Astrocyte (in vitro differentiated cells and primary cell): ENCODE results near the gene ZNF117.

Experiments used
- EZH2 ChIP-seq: IDR thresholded peaks from 2 replicates; pipeline ENCODE4 v1.6.1; 2012; ENCODE audit warnings: mild to moderate bottlenecking, low read length, inconsistent platforms; ENCODE audit not compliant: insufficient read depth
- TF ChIP-seq, protein P1 (sequence below): IDR thresholded peaks from 2 replicates; pipeline ENCODE4 v1.5.1; 2011; ENCODE audit warnings: low read depth, mild to moderate bottlenecking, inconsistent platforms, low read length, moderate library complexity; ENCODE audit not compliant: insufficient read depth

DNA sequence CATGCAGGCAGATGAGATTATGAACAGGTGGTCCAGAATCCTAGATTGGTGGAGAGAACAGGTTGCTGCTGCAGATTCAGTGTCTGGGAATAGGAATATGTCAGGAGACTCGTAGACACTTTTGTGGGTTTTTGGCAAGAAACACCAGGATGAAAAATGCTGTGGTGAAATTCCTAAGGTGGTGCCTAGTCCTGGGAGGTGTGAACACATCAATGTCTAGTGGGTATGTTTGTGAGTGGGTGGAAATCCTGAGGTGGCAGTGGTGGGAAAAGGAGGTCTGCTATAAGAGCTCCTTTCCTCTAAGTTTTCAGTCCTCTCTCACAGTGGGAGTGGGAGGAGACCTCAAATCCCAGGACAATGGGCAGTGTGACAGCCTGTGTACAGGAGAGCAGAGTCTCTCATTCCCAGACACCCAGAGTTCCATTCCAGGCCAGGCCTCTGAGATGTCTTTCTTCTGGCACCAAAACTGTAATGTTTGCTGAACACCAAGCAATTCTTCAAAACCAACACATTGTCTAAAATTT lies 10.5 kb upstream of the ZNF117 start:
- TF ChIP-seq, protein P1, sequence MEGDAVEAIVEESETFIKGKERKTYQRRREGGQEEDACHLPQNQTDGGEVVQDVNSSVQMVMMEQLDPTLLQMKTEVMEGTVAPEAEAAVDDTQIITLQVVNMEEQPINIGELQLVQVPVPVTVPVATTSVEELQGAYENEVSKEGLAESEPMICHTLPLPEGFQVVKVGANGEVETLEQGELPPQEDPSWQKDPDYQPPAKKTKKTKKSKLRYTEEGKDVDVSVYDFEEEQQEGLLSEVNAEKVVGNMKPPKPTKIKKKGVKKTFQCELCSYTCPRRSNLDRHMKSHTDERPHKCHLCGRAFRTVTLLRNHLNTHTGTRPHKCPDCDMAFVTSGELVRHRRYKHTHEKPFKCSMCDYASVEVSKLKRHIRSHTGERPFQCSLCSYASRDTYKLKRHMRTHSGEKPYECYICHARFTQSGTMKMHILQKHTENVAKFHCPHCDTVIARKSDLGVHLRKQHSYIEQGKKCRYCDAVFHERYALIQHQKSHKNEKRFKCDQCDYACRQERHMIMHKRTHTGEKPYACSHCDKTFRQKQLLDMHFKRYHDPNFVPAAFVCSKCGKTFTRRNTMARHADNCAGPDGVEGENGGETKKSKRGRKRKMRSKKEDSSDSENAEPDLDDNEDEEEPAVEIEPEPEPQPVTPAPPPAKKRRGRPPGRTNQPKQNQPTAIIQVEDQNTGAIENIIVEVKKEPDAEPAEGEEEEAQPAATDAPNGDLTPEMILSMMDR, result no peak
- no peak for TF ChIP-seq EZH2
